HG03565 (cell line): Measurements from ENCODE around the gene TSPY10.
"Not testable (repeated sequence)": the region's sequence is repeated elsewhere in the genome, so short reads cannot be mapped to it uniquely, and the experiment has no call there.

ENCODE experiments used
- ATAC-seq: cut with Tn5 transposase; IDR thresholded peaks from one replicate; pipeline ENCODE4 v1.9.1; 2021; ENCODE audit warnings: mild to moderate bottlenecking, moderate library complexity; ENCODE audit not compliant: unreplicated experiment

The TSPY10 gene, protein sequence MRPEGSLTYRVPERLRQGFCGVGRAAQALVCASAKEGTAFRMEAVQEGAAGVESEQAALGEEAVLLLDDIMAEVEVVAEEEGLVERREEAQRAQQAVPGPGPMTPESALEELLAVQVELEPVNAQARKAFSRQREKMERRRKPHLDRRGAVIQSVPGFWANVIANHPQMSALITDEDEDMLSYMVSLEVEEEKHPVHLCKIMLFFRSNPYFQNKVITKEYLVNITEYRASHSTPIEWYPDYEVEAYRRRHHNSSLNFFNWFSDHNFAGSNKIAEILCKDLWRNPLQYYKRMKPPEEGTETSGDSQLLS

DNA sequence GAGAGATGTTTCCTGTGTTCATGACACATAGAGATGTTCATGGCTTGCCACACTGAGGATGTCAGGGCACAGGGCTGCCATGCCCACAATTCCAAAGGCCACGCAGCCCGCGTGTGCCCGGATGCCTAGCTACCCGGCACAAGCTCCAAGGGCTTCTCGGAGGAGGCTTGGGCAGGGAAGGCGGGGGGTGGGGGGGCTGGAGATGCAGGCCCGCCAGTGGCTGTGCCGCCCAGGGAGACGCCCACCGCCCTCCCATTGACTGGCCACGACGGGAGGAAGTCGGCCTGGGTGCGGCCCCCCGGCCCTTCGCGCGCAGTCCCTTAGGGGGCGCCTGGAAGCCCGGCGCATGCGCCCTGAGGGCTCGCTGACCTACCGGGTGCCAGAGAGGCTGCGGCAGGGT is at the start of gene TSPY10:
TSS of gene TSPY10 (plus strand) at position 301 of the 400 bp plus-strand sequence. CDS start at position 347, 46 bp downstream.
- ATAC-seq: not testable (repeated sequence)

- not testable (repeated sequence) for ATAC-seq
Observed at GRCh38 chrY:9486967-9487366, 40.7 kb upstream of the TSPY10 start, which contains the start of gene TSPY9. Gene TSPY9 (plus strand): TSS chrY:9487267. CDS start chrY:9487313, 46 bp downstream.

DNA sequence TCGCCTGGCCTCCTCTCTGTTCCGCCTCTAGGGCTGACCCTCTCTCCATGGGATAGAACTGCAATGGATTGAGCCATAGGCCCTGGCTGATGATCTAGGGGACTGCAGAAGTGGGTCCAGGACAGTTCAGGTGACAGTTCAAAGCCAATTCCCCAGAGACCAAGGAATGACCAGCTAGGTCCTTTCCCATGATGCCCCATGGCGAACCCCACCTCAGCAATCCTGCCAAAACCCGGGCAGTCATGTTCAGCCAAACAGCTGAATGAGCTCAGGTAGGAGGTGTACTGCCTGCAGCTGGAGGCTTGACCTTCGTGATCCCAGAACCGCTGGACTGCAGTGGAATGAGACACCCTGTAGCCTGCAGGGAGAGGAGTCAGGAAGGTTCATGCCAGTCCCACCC is 23.3 kb upstream of the TSPY10 start:
- not testable (repeated sequence) for ATAC-seq

DNA sequence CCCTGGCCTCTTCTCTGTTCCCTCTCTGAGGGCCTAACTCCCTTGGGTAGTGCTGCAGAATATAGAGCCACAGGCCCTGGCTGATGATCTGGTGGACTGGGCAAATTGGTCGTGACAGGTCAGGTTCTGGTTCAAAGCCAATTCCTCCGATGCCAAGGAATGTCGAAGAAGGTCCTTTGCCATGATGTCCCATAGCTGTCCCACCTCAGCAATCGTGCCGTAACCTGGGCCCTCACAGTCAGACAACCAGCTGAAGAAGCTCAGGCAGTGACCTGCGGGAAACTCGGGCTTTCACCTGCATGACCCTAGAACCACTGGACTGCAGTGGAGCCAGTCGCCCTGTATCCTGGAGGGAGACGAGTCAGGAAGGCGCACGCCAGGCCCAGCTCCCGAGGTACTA is 11.4 kb upstream of the TSPY10 start:
- not testable (repeated sequence) for ATAC-seq
